COLO829 (cell line): ENCODE data around the gene DCC.

Source experiments
- DNase-seq: peaks from one replicate; pipeline ENCODE4 v3.0.0; 2012; ENCODE audit warnings: low spot score

DCC gene

DNA sequence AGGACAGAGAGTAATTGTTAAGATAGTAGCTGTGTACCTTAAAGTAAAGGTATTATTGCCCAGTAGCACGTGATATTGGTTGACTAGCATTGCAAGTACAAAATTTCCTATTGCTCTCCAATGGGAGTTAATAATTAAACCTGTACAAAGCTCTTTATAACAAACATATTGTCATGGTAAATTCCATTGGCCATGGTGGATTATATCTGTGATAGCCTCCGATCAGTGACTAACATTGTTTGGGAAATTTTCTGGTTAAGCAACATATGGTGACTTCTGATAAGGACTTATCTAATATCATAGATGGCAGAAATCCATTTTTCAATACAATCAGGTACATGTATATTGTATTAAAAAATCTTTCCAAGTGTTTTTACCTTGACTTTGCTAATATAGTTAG is 360.8 kb downstream of the DCC start:
- no peak for DNase-seq

DNA sequence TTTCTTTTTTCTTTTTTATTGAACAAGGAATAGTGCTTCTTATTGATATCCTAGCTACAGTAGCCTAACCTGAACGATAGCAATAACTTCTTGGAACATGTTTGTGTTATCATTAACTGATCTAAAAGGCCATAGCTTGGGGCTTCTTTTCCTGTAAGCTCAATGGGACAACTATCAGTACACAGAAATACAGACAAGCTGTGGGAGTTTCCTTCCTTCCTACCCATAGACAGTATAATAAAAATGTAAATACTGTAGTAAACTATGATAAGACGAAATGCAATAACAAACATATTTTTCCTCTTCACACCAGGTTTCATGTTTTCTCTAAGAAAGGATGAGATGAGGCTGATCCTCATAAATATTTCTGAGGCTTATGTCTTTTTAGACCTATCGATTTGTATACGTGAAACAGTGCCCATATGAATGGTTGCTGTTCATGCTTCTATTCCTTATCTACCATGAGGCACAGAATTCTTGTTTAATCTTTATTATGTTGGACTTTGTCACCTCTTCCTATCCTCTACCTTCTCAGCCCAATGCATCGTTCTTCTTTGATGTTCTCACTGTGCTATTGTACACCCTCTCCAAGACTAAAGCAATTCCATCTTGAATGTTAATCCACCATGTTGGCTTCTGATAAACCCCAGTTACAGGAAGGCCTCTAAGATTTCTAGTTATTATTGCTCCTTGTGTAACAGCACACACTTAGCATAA is 361.4 kb downstream of the DCC start:
- no peak for DNase-seq

DNA sequence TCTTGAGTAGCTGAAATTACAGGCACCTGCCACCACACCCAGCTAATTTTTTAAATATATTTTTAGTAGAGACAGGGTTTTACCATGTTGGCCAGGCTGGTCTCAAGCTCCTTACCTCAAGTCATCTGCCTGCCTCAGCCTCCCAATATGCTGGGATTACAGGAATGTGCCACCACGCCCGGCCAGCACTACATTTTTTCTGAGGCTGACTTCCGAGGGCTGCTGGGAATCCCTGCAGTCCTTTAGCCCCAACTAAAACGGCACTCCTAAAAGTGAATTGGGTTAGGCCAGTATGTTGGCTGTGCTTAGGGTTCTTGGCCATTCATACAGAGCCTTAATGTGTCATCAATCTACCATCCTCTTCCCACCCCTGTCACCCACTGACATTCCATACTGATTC is 375.4 kb downstream of the DCC start:
- DNase-seq, result no peak

DNA sequence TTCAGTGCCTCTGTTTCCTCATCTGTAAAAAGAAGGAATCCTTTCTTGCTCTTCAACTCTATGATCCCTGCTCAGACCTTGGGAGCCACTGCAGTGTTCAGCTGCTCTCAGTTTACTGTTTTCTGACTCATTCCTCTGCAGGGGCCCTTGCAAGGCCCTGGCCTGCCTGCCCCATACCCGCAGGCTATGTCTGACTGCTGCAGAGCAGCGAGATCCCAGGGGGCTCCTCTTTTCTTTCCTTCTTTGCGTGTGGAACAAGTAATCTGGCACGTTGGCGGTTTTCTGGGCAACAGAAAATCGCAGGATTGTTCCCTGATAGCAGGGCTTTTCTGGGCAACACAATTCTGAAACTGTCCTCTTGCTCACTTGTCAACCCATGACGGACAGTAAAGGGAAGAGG is 376.0 kb downstream of the DCC start:
- DNase-seq, result no peak

DNA sequence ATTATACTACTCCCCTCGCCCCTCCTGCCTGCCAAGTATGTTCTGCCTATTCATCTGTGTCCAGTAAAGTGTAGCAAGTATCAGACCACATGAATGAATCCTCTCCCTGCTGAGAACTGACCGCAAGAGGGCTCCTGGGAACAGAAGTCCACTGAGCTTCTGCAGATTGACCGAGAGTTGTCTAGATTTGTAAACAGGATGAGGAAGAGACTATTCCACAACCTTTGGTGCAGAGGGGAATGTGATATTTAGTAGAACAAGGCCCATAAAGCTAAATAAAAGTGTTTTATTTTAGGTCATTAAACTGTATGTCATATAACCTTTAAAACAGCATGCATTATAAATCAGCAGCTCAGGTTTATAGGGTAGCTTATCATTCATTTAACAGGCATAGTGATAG is 377.0 kb downstream of the DCC start:
- peak; percentile 4 for DNase-seq

DNA sequence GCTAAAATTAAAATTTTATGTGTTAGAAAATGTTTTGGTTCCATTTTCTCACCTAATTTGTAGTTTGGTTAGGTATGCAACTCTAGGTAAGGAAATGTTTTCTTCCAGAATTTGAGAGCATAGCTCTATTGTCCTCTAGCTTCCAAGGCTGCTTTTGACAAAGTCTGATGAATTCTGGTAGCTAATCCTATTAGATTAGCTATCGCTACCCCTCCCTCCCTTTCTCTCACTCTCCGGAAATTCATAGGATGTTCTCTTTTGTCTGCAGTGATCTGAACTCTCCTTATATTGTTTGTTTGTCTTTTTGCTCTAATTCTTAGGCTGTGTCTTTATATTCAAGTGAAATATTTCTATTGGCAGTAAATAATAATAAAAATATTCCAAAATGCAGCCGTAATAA is 382.9 kb downstream of the DCC start:
- DNase-seq, result no peak

DNA sequence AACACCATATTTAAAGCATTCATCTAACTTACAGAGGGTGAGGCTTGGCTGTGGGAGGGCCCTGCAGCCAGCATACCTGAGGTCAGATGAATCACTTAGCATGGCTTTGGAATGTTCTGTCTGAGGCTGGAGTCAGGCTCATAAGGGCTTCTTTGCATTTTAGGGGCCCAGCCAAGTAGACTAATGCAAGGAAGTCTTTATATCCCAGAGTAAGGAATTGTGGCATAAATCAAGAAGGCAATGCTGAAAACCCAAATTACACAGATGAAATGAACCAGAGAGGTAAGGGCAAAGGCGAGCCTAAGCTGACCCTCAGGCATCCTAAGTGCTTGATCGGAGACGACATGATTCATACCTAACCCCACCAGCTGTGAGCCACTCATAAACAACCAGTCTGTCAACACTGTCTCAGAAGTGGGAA is 383.6 kb downstream of the DCC start:
- DNase-seq, result no peak

DNA sequence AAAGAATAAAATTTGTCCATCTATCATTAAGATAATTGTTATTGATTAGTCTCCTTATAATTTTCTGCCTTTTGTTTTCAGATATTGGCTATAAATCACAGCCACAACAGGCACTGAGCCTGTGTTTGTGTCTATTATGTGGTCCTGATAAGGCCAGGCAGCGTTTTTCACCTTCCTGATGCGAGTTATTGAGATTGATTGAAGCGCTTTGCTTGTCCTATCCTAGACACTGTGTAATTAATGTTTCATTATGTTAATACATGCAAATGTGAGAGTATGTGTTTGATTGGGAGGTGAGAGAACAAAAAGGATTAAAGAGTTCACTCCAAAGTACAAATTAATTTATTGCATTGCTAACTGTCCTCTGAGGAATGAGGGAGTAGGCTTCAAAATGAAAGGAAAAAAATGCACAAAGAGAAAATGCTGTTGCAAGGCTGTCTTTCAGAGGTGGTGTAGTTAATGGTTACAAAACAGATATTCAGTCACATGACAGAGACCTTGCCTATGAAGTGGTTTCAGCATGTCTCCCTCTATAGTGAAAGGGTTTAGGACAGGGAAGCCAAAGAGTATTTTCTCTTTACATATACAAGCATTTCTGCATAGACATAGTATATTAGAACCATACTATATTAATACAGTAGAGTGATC is 391.1 kb downstream of the DCC start:
- DNase-seq, result no peak

DNA sequence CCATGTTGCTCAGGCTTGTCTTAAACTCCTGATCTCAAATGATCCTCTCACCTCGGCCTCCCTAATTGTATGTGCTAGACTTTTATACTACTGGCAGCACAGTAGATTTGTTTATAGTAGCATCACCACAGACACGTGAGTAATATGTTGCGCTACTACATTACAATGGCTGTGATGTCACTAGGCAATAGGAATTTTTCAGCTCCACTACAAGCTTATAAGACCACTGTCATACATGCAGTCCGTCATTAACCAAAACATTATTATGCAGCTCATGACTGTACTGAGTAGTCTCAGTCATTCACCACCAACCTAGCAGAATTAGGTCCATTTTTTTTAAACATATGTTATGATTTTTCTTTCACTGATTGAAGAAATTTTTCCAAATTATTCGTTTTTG is 398.9 kb downstream of the DCC start:
- no peak for DNase-seq

DNA sequence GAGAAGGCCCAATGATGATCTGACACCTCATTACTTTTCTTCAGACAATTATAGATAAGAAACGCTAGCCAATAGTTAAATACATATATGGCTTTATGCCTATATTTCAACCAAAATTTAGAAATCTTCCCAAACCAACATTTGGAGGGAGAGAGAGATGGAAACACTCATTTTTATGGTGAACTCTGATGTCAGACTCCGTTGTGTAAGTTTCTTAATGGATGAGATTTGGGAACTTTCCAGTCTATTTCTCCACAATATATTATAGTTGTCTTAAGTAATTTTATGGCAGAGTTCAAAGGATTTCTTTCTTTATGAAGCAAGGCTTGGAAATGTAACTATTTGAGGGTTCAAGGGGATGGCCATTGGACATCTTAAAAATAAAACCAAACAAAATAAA is 407.0 kb downstream of the DCC start:
- no peak for DNase-seq

DNA sequence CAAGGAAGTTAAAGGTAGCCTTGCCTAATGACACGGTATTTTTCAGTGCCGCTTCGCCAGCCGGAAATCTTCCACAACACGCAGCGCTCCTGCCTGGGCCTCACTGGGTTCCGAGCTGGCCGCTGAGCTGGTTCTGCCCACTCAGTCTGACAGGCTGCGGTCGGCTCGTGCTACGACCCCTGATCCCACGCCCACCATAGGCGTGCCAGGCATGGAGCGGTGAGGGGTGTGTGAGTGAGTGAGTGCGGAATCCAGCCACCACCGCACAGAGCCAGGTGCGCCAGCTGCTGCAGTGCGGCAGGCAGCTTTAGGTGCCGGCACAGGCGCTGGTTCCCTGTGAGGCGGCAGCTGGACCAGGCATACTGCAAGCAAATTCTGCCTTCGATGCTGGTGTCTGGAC is 407.9 kb downstream of the DCC start:
- DNase-seq, result no peak

DNA sequence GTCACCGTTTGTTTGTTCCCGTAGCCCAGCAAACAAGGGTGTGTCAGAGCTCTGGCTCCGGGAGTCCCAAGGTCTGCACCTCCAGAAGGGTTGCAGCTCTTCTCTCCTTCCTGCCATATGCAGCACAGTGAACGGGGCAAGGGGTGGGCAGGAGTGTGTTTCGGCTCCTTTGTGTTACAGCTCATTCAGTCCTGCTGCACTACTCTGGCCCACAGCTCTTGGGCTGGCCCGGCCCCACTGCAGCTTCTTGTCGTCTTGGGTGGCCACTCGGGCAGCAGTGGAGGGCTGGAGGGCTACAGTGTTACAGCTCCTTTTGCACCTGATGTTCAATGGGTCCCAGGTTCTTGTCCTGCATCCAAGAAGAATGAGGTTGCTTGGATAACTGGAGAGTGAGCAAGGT is 408.3 kb downstream of the DCC start:
- no peak for DNase-seq

DNA sequence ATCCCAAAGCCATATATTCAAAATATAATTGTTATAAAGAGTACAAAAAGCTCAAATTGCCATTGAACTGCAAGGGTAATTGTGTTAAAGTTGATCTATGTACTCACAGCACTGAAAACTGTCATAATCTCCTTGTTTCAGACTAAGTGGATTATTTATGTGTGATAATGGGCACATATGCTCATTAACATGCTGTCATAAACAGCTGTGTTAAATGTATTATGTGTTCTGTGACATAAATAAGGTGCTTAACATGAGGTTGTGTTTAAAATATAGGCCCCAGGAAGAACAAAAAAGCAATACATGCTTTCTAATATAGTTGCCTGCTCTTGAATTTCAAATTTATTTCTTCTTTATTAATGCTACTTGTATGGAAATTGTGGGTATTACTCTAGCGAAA is 409.5 kb downstream of the DCC start:
- DNase-seq, result no peak

DNA sequence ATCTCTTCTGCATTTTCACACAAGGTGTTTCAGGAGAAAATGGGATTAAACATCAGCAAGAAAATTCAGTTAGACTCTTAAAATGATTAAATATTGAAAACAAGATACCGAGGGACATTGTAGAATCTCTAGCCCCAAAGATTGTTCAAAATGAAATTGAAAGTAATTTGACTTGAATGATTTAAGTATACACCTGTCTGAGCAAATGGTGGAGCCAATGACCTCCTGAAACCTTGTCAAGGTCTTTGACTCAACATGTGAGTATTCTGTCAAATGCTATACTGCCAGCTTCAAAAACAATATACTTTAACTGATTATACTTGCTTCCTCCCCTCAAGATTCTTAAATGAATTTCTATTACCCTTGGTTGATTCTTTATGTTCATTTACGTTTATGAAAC is 411.0 kb downstream of the DCC start:
- no peak for DNase-seq

DNA sequence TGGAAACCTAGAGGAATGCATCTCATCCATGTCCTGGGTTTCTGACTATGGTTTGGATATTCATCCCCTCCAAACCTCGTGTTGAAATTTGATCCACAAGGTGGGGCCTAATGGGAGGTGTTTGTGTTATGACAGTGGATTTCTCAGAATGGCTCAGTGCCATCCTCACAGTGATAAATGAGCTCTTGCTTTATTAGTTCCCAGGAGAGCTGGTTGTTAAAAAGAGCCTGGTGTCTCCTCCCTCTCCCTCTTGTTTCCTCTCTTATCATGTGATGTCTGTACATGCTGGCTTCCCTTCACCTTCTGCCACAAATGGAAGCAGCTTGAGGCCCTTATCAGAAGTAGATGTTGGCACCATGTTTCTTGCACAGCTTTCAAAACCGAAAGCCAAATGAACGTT is 424.3 kb downstream of the DCC start:
- DNase-seq, result no peak

DNA sequence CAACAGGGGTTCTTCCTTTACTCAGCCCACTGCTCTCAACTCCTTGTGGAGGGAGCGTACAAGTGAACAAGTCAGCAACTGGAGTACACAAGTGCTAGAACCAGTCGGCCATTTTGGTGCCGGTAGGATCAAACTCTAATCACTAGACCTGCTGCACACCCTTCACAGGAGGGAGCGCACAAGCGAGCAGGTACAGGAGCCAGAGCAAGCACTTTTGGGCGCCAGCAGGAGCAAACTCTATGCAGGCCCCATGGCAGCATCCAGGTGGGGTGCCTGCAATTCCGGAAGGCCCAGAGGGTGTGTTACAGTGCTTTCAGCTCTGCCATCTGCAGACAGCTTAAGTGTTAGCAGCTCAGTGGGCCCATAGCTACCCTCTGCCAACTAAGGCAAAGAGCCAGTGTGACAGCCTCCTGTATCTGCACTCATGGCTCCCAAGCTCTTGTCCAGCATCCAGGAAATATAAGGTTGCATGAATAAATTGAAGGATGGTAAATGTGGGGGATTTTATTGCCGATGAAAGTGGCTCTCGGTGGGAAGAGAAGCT is 426.1 kb downstream of the DCC start:
- DNase-seq, result no peak

DNA sequence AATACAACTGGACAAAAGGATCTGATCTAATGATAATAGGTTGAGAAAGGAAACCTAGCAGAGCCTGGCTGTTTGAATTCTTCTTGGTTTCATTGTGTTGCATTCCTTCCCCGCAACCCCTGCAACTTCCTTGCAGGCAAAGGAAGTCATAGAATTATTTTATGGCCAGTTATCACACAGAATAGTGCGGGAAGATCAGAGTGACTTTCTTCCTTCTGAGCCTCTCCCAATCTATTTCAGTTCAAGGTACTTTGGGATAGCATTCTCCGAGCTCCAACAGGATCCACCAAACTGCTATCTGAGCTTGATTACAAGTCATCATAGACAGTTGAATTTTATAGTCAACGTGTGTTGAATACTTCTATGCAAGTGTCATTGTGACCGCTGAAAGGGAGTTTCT is 441.1 kb downstream of the DCC start:
- DNase-seq, result no peak

DNA sequence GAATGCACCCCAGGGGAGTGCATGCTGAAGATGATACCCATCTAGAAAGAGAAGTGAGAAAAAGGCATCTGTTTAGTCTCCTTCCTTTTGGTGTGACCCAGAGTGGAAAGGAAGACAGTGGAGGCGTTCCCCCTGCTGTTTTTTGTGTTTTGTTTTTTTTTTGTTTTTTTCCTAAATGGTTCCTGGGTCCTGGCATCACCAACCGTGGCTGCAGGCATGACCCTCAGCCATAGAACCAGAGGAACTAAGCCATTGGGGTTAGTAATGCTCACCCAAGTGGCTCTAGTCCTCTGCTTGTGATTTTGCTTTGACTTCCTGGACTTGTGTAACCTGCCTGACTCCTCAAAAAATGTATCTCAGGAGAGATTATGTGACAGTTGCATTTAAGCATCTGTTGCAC is 451.3 kb downstream of the DCC start:
- no peak for DNase-seq

DNA sequence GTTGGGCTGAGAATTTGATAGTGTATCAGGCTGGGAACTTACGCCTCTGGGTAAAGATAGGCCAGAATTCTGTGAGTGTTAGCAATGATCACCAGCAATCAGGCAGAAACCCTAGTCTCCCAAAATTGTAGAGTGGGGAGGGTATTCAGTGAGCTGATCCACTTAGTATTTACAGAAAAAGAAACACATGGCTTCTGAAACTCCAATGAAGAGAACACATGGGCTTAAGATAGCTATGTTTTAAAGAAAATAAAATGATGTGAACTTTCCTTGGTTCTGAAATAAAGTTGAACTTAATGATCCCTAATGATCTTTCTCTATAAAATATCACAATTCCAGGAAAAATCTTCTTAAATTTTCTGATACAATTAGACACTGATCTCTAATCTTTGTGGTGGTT is 472.8 kb downstream of the DCC start:
- DNase-seq, result no peak

DNA sequence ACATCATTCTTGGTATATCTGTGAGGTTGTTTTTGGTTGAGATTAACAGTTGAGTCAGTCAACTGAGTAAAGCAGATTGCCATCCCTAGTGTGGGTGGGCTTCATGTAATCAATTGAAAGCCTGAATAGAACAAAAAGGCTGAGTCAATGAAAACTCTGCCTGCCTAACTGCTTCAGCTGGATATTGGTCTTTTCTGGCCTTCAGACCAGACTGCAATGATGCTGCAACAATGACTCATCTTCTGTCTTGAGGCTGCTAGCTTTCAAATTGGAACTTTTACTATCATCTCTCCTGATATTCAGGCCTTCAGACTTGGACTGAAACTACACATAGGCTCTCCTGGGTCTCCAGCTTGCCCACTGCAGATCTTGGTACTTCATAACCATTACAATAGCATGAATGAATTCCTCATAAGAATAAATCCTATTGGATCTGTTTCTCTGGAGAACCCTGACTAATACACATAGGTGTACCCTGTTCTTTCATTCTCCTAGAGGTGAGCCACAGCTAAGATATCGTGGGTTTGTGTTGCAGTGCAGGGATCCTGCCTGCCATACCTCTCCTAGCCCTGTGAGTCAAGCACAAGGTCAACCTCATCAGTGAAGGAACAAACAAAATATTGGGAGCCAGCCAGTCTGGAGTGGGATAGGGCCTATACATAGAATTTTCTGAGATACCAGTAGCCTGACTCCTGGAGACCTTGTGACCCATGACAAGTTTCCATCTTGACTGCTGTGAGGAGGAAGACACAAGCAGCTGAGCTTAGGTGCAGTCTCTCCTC is 473.8 kb downstream of the DCC start:
- DNase-seq, result no peak

DNA sequence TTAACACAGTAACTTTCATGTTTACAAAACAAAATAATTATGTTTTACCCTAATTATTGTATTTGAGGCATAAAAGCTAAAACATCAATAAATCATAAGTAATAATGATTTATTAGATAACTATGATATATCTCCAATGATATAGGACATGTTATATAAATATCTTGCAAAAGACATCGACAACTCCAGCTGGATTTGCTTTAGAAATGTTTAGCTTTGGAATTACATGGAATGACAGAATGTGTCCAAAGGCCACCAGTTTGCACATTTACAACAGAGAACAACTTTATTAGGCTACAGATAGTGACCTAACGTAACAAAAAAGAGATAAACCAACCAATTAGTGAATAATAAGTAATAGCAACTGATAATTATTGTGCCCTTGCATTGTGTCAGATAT is 475.7 kb downstream of the DCC start:
- no peak for DNase-seq

DNA sequence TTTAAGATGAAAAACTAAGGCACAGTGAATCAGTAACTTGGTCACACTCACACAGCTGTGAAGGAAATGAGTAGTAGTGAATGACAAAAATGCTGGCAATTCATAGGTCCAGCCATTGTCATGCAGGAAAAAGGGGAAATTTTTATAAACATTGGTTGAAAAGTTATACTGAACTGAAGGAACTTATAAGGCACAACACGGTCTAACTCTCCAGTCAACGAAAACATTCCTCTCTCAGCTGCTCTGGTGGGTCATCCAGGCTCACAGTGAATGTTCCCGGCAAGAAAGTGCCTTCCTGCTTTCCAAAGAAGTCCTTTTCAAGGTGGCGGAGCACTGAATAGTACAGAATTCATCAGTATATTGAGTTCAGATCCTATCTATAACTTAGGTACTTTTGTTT is 476.1 kb downstream of the DCC start:
- DNase-seq, result no peak

DNA sequence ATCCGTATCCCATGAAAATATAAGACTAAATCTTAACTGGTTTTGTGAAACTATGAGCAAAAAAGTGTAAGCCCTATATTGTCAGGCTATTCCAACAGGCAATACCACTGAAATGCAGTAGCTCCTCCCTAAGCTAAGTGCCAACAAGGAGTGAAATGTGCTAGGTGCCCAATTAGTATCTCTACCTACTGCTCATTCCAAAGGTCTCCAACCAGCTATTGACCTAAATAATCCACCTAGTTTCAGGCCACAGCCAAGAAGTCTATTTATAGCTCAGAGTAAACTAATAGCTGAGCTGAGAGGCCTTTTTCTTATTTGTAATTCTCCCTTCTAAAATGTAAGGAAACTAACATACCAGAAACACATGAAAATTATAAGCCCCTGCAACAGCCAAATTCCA is 482.2 kb downstream of the DCC start:
- no peak for DNase-seq
